ENCODE measurements around the gene BCAR3.

BCAR3 gene

DNA sequence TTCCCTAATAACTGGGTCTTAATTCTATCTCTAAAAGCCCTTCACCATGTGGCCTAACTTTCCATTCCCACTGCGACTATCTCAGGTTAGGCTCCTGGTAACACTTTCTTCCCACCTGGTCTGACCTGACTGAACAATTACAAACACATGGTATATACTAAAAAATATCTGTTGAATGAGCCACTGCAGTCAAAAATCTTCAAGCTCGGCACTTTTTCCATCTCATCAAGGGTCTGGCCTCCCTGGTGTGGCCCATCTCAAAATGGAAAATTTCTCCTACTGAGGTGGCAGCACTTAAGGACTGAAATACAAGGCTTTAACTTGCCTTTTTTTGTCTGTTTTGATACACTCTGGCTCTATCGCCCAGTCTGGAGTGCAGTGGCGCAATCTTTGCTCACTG, 48.3 kb downstream of the BCAR3 start:
- DNase-seq: no peak

GRCh38 chr1:93631626-93632365, 49.8 kb downstream of the BCAR3 start:
- peak; percentile 12 for DNase-seq

DNA sequence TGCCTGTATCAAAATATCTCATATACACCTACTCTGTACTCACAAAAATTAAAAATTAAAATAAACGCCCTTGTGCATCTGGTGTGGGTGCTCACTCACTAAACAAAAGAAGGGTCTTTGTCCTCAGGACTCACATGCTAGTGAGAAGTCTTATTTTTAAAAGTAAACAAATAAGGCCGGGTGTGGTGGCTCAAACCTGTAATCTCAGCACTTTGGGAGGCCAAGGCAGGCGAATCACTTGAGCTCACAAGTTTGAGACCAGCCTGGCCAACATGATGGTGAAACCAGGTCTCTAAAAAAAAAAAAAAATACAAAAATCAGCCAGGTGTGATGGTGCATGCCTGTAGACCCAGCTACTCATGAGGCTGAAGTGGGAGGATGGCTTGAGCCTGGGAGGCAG, 51.5 kb downstream of the BCAR3 start:
- no peak for DNase-seq

- peak; percentile 54 for DNase-seq
Measured at GRCh38 chr1:93629101-93630059, 52.3 kb downstream of the BCAR3 start.

- no peak for DNase-seq
Measured at GRCh38 chr1:93628681-93629080, 53.0 kb downstream of the BCAR3 start.

DNA sequence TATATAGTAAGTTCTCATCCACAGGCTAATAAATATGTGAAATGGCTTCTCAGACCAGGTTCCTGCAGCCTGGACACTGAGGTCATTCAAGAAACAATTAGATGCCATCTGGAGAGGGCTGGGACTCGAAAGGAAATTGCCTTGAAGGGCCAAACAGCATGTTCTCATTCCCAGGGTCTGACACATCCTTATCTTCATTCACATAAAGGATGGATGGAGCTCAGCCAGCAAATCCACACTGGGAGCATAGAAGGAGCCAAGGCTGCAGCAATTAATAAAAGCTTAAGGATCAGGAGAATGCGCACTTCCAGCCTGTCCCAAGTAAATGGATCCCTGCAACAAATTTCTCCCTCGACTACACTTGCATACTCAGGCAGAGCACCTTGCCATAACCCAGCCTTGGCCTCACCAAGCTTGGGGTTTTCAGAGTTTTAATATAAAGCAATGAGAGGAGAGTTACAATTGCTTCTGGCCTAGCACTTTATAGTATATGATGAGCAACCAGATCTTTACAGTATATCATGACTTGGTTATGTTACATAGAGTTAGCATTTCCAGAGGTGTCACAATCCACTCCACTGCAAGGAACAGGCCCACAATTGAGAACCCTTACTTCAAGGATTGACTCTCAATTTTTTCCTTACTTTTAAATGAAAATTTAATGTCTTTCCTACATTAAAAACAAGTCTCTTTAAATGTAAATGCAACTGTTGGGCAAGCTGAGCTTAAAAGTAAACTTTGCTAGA, 55.9 kb downstream of the BCAR3 start:
- DNase-seq: no peak

DNA sequence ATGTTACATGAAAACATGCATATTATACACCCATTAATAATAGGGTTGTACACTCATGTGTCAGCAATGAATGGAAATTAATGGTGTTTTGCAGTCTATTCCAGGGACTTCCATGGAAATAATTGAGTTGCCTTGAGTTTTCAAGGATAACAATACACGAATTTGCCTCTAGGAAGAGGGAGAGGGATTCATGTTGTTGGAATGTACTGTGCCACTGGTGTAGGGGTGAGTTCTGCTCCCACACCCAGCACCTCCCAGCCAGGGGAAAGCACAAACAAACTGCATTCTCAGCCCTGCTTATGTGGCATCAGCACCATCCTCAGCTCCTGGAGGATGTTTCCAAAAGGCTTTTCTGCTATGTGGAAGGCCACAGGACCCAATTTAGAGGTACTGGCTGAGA, 57.8 kb downstream of the BCAR3 start:
- DNase-seq: no peak

DNA sequence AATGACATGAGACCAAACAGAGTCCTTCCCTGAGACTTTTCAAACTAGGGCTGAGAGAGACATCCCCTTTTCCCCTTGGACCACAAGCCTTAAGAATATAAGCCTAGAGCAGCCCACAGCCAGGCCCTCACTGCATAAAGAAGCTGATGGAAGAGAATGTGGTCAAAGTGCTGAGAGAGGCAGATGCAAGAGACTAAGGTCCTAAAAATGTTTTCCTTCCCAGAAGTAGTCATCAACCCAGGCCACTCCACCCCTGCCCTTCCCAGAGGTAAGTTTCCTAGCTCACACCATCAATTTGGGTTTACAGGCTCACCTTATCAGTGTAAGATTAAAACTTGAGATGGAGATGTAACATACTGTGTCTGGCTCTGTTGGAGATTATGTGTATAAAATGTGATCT, 58.2 kb downstream of the BCAR3 start:
- no peak for DNase-seq

DNA sequence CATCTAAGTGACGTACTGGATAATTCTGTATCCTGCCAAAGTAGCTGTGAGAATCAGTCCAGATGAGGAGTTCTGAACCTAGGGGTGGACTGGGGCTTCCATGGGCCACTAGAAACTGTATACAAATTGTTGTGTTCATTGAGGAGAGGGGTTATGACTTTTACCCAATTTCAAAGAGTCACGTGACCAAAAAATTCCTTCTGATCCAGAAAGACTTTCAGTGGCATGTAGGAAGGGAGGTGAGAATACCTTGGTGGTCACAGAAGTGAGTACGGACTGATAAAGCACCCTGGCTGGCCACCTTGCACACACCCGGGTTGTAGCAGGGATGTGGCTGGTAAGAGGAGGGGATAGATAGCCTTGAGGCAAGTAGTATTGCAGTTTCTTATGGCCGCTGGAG, 60.4 kb downstream of the BCAR3 start:
- no peak for DNase-seq

GRCh38 chr1:93620841-93621210, 60.8 kb downstream of the BCAR3 start:
- DNase-seq: no peak

- DNase-seq: no peak
Measured at GRCh38 chr1:93620172-93620840, 61.3 kb downstream of the BCAR3 start.

- peak; percentile 30 for DNase-seq
Measured at GRCh38 chr1:93619507-93620171, 62.0 kb downstream of the BCAR3 start.

DNA sequence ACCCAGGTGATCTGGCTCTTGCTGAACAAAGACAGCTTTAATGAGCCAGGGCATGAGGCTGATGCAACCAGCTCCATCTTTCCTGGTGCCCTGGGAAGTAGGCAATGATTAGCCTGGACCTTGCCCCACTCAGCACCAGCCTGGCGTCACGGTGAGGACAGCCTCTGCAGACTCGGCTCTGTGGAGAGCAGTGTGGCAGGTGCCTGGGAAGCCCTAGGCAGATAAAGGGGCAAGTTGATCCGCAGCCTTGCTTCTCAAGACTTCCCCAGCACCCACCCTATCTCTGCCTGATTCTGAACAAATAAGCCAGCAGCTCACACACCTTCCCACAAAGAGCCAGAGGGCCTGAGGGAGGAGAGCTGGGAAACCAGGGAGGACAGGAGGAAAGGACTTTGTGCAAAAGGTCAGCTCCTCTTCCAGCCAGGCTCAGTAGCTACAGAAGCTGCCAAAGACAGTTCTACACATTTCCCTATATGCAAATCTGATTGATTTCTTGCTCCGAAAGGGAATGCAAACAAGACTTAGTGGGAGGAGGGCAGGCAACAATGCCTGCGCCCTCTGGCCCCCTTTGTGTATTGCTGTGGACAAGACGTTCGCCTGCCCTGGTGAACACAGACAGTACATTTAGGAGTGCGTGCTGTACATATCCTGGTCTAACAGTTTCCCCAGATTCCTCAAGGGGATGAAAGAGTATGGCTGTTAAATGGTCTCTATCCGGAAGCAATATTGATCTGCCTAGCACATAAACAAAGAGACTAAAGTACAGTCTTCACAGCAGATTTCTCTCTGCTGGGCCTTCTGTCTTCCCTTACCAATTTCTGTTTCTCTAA, 63.8 kb downstream of the BCAR3 start:
- no peak for DNase-seq

GRCh38 chr1:93616996-93617669, 64.5 kb downstream of the BCAR3 start:
- DNase-seq: no peak

GRCh38 chr1:93616221-93616995, 65.2 kb downstream of the BCAR3 start:
- no peak for DNase-seq

GRCh38 chr1:93615582-93616150, 66.0 kb downstream of the BCAR3 start:
- no peak for DNase-seq

GRCh38 chr1:93614986-93615581, 66.6 kb downstream of the BCAR3 start:
- no peak for DNase-seq

DNA sequence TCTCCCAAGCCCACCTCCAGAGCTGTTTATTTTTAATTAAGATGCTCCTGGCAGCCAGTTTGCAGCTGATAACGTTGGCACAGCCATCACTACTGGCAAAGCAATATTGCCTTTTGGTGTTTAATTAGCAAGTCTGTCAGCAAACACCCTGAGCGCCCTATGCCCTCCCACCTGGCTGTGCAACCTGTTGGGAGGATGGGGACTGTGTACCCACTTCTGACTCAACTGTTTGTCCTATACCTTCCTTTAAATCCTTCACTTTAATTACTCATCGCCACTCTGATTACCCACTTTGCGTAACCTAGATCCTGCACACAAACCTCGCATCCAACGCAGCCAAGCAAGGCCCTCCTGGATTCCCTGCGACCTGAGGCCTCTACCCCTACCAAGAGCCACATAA, 67.1 kb downstream of the BCAR3 start:
- no peak for DNase-seq

- DNase-seq: no peak
Measured at GRCh38 chr1:93613898-93614297, 67.7 kb downstream of the BCAR3 start.

Measured in GDM1 (cell line).